ENCODE data around the gene RPL13.

The RPL13 gene

GRCh38 chr16:89575247-89576152, 15.0 kb downstream of the RPL13 start, which contains the start of gene CPNE7:
Gene CPNE7, plus strand, starts transcription at chr16:89575758. Its CDS starts 140 bp downstream, at chr16:89575898.
- TF ChIP-seq CTCF (IDR thresholded peaks at IDR 0.05; ENCODE audit: borderline replicate concordance, insufficient read depth, low read depth, low read length): no peak
- peak within 1 kb of the TSS; percentile 65 for H3K4me3 ChIP-seq (ENCODE audit: low read depth, low read length)

GRCh38 chr16:89576153-89577054, 15.9 kb downstream of the RPL13 start:
- no peak for TF ChIP-seq CTCF (IDR thresholded peaks at IDR 0.05; ENCODE audit: borderline replicate concordance, insufficient read depth, low read depth, low read length)
- H3K4me3 ChIP-seq (ENCODE audit: low read depth, low read length): peak overlapping the region; percentile 65

- no peak overlapping the region for H3K4me3 ChIP-seq (ENCODE audit: low read depth, low read length)
- no peak for TF ChIP-seq CTCF (IDR thresholded peaks at IDR 0.05; ENCODE audit: borderline replicate concordance, insufficient read depth, low read depth, low read length)
Observed at GRCh38 chr16:89577055-89577759, 16.7 kb downstream of the RPL13 start.

GRCh38 chr16:89579351-89579750, 18.9 kb downstream of the RPL13 start:
- no peak for TF ChIP-seq CTCF (IDR thresholded peaks at IDR 0.05; ENCODE audit: borderline replicate concordance, insufficient read depth, low read depth, low read length)
- no peak overlapping the region for H3K4me3 ChIP-seq (ENCODE audit: low read depth, low read length)

- no peak overlapping the region for H3K4me3 ChIP-seq (ENCODE audit: low read depth, low read length)
- TF ChIP-seq CTCF (IDR thresholded peaks at IDR 0.05; ENCODE audit: borderline replicate concordance, insufficient read depth, low read depth, low read length): no peak
Observed at GRCh38 chr16:89581045-89581695, 20.7 kb downstream of the RPL13 start.

- TF ChIP-seq CTCF (IDR thresholded peaks at IDR 0.05; ENCODE audit: borderline replicate concordance, insufficient read depth, low read depth, low read length): no peak
- H3K4me3 ChIP-seq (ENCODE audit: low read depth, low read length): no peak overlapping the region
Observed at GRCh38 chr16:89581861-89582563, 21.5 kb downstream of the RPL13 start.

Measured in GM12875 (cell line).